IMR-90 (cell line): ENCODE data around the gene TMEM212. TPM values are rescaled to one million over a fixed set of nuclear protein-coding genes. Genes with fewer than 3 reads are reported as not detected.

Experiments used
- ATAC-seq: fragments of 200-7000 bp; cut with Tn5 transposase; 2 replicates; pipeline ENCODE4 v1.9.1; 2020; ENCODE audit warnings: low read depth, mild to moderate bottlenecking, moderate library complexity
- BruUV-seq: library from RNA; stranded (reverse); fragments of 400-500 nt; replicated peaks from 2 replicates; lab custom pipeline; 2021; lab: Mats Ljungman, UMichigan
- CTCF ChIA-PET: fragments of 300-600 bp; formaldehyde crosslinking; extraction: SDS; loops from one replicate; lab custom pipeline; 2021; ENCODE audit warnings: antibody characterized with exemption; lab: Yijun Ruan, JAX
- POLR2A ChIA-PET: fragments of 300-600 bp; sonication (Branson Sonifier 250); formaldehyde crosslinking; loops from one replicate; lab custom pipeline; 2022; ENCODE audit warnings: antibody characterized with exemption; ENCODE audit not compliant: unreplicated experiment; lab: Charles Lee
- DNase-seq: peaks from one replicate; pipeline ENCODE4 v3.0.0; 2013
- H2AFZ ChIP-seq: replicated peaks from 2 replicates; pipeline ENCODE3; 2013; ENCODE audit warnings: low read length, mild to moderate bottlenecking; ENCODE audit not compliant: poor library complexity
- H2AK5ac ChIP-seq: 2 replicates; pipeline ENCODE4 v1.6.1; 2013; ENCODE audit warnings: low read depth, low read length, inconsistent platforms
- H2AK9ac ChIP-seq: replicated peaks from 2 replicates; pipeline ENCODE3; 2013; ENCODE audit warnings: mild to moderate bottlenecking, low read depth, low read length, moderate library complexity; ENCODE audit not compliant: poor library complexity
- H2BK120ac ChIP-seq: 2 replicates; pipeline ENCODE4 v1.6.1; 2013; ENCODE audit warnings: low read depth, low read length, inconsistent platforms
- H2BK15ac ChIP-seq: 3 replicates; pipeline ENCODE4 v1.6.1; 2013; ENCODE audit warnings: low read depth, low read length, inconsistent platforms
- H2BK20ac ChIP-seq: 2 replicates; pipeline ENCODE4 v1.6.1; 2013; ENCODE audit warnings: low read depth, mild to moderate bottlenecking, inconsistent platforms, low read length, moderate library complexity
- H2BK5ac ChIP-seq: 2 replicates; pipeline ENCODE4 v1.6.1; 2013; ENCODE audit warnings: mild to moderate bottlenecking, low read depth, low read length, inconsistent platforms; ENCODE audit not compliant: poor library complexity, severe bottlenecking
- H3K14ac ChIP-seq: replicated peaks from 2 replicates; pipeline ENCODE4 v1.6.1; 2013; ENCODE audit warnings: low read depth, low read length, inconsistent platforms
- H3K18ac ChIP-seq: 2 replicates; pipeline ENCODE4 v1.6.1; 2013; ENCODE audit warnings: low read depth, low read length, control low read depth
- H3K23ac ChIP-seq: 2 replicates; pipeline ENCODE4 v1.6.1; 2013; ENCODE audit warnings: low read depth, low read length, inconsistent platforms
- H3K27ac ChIP-seq: 2 replicates; pipeline ENCODE4 v1.5.1; 2013; ENCODE audit warnings: mild to moderate bottlenecking, control low read depth, low read length; ENCODE audit not compliant: insufficient read depth
- H3K27me3 ChIP-seq: 2 replicates; pipeline ENCODE4 v1.6.1; 2013; ENCODE audit warnings: low read length; ENCODE audit not compliant: control insufficient read depth, insufficient read depth
- H3K36me3 ChIP-seq: 2 replicates; pipeline ENCODE4 v1.6.1; 2013; ENCODE audit warnings: low read length, mixed read lengths; ENCODE audit not compliant: control insufficient read depth, insufficient read depth
- H3K4ac ChIP-seq: 2 replicates; pipeline ENCODE4 v1.6.1; 2013; ENCODE audit warnings: low read depth, low read length, inconsistent platforms
- H3K4me1 ChIP-seq: 2 replicates; pipeline ENCODE4 v1.6.1; 2013; ENCODE audit warnings: low read length, mixed read lengths; ENCODE audit not compliant: control insufficient read depth, insufficient read depth
- H3K4me2 ChIP-seq: 2 replicates; pipeline ENCODE4 v1.6.1; 2013; ENCODE audit warnings: low read depth, mild to moderate bottlenecking, control low read depth, low read length, moderate library complexity
- H3K4me3 ChIP-seq: 2 replicates; pipeline ENCODE4 v1.5.1; 2013; ENCODE audit warnings: low read depth, mild to moderate bottlenecking, control low read depth, low read length, moderate library complexity; ENCODE audit not compliant: insufficient read depth
- H3K56ac ChIP-seq: 2 replicates; pipeline ENCODE4 v1.6.1; 2013; ENCODE audit warnings: low read length, inconsistent platforms; ENCODE audit not compliant: insufficient read depth; ENCODE audit errors: extremely low read depth
- H3K79me1 ChIP-seq, 2 experiments: 2 replicates each; pipeline ENCODE4 v1.6.1; 2013; ENCODE audit warnings: low read length in 2 of 2, inconsistent platforms in 1 of 2, low read depth in 1 of 2
- H3K9ac ChIP-seq: 2 replicates; pipeline ENCODE4 v1.6.1; 2013; ENCODE audit warnings: low read depth, low read length, control low read depth
- H3K9me1 ChIP-seq: 2 replicates; pipeline ENCODE4 v1.6.1; 2013; ENCODE audit warnings: low read length, inconsistent platforms; ENCODE audit not compliant: insufficient read depth
- H3K9me3 ChIP-seq: 2 replicates; pipeline ENCODE4 v1.6.1; 2013; ENCODE audit warnings: low read length; ENCODE audit not compliant: control insufficient read depth, insufficient read depth
- H4K20me1 ChIP-seq: 2 replicates; pipeline ENCODE4 v1.6.1; 2013; ENCODE audit warnings: low read length, inconsistent platforms; ENCODE audit not compliant: insufficient read depth
- H4K5ac ChIP-seq: 2 replicates; pipeline ENCODE4 v1.6.1; 2013; ENCODE audit warnings: mild to moderate bottlenecking, low read depth, low read length, control low read depth
- H4K8ac ChIP-seq, 2 experiments: 2 replicates each; pipeline ENCODE4 v1.6.1; 2013; ENCODE audit warnings: low read depth in 2 of 2, low read length in 2 of 2, control low read depth in 1 of 2, inconsistent platforms in 1 of 2
- H4K91ac ChIP-seq: 2 replicates; pipeline ENCODE4 v1.6.1; 2013; ENCODE audit warnings: low read depth, low read length, inconsistent platforms; ENCODE audit not compliant: insufficient read depth
- POLR2A ChIP-seq: IDR thresholded peaks from 2 replicates; pipeline ENCODE4 v1.6.1; 2012; ENCODE audit warnings: mild to moderate bottlenecking, low read depth, low read length
- RFX5 ChIP-seq: IDR thresholded peaks from 2 replicates; pipeline ENCODE4 v1.8.0; 2012; ENCODE audit warnings: low read depth, mild to moderate bottlenecking, low read length, moderate library complexity
- WGBS, 2 experiments: methylation state at CpG; one replicate each; pipeline versions ENCODE4 v1.1.5 to v1.1.7; 2013; ENCODE audit warnings: missing lambda C conversion rate in 2 of 2; ENCODE audit not compliant: insufficient read length in 1 of 2; ENCODE audit errors: extremely low coverage in 2 of 2; 5-methylcytosine and 5-hydroxymethylcytosine counted together
- dilution Hi-C: fragments of 300-500 bp; cut with HindIII; formaldehyde crosslinking; loops from one replicate; pipeline ENCODE4 v1.14.3; 2018; ENCODE audit warnings: low sequenced_read_pairs; ENCODE audit not compliant: unreplicated experiment
- in situ Hi-C: fragments of 300-500 bp; cut with MboI; formaldehyde crosslinking; loops from 3 replicates; pipeline ENCODE4 v1.14.3; 2019; ENCODE audit warnings: low sequenced_read_pairs, inconsistent platforms, mixed read lengths
- intact Hi-C: fragments of 100-400 bp; cut with micrococcal nuclease; formaldehyde crosslinking; loops from 2 replicates; pipeline ENCODE4 v1.10.0; 2022
- polyA plus RNA-seq, 3 experiments: library from polyadenylated mRNA; depleted of rRNA; stranded (reverse); fragments of >200 nt; gene quantifications; 2 replicates each; pipeline ENCODE4 v1.2.3, GENCODE V29; 2012; ENCODE audit warnings: low replicate concordance in 1 of 3
- total RNA-seq: library from RNA; depleted of rRNA; stranded (reverse); fragments of >200 nt; gene quantifications from 2 replicates; pipeline ENCODE4 v1.2.3, GENCODE V29; 2012

The TMEM212 gene
- total and polyA plus RNA-seq, 2 of the 4 experiments (the other 2 are of a cell fraction) = not detected

DNA sequence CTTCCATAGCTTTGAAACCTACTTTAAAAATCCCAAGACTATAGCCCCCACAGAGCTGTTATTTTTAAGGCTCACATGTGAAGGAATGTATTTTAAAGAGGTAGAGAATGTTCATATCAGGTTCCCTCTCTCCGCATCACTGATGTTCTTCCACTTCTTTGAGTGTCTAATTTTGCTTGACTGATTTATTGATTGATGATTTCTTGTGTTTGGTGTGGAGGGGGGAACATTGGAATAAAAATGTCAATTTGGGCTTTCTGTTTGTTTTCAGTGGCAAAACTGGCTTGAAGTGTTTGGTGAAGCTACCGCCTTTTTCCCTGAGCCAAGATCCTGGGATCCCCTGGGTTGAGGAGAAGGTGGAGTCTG is 2.7 kb upstream of the TMEM212 start:
- H2AFZ ChIP-seq = peak overlapping the region; percentile 59
- no peak overlapping the region for H3K56ac ChIP-seq
- peak overlapping the region; percentile 15; the same call in 1 of the 2 replicates for H3K23ac ChIP-seq
- no peak overlapping the region; the same call in 1 of the 2 replicates for H3K9ac ChIP-seq
- ChIA-PET POLR2A (no interaction called here), CTCF (no interaction called here)
- H3K18ac ChIP-seq = peak overlapping the region; percentile 34
- no peak for ATAC-seq
- no peak overlapping the region for H3K27ac ChIP-seq
- H4K91ac ChIP-seq = peak overlapping the region; percentile 37; the same call in 1 of the 2 replicates
- H2BK15ac ChIP-seq = peak overlapping the region; percentile 32; the same call in 1 of the 3 replicates
- H3K27me3 ChIP-seq = no peaks in the 10 kb centered on the region
- no peaks in the 10 kb centered on the region for H3K79me1 ChIP-seq
- peak overlapping the region in 1 of 2 experiments; percentile 22; a peak in 1 of 4 replicates for H4K8ac ChIP-seq
- H3K14ac ChIP-seq = peak overlapping the region; percentile 15; the same call in 1 of the 2 replicates
- no peak for TF ChIP-seq RFX5
- TF ChIP-seq POLR2A = no peak
- WGBS, 2 experiments = no CpG with 5 or more reads among the region's 2 CpGs
- H3K9me1 ChIP-seq = no peaks in the 10 kb centered on the region; the same call in none of the 2 replicates
- H2BK20ac ChIP-seq = no peak overlapping the region
- dilution Hi-C loops (no loop called here), intact Hi-C loops (no loop called here), in situ Hi-C loops (no loop called here)
- no peaks in the 10 kb centered on the region for H4K20me1 ChIP-seq
- peak overlapping the region; percentile 53; the same call in 1 of the 2 replicates for H2BK120ac ChIP-seq
- H2AK9ac ChIP-seq = no peak overlapping the region
- H3K4me2 ChIP-seq = no peak overlapping the region
- H3K9me3 ChIP-seq = no peaks in the 10 kb centered on the region
- no peak for DNase-seq
- BruUV-seq = no TSS peak
- H3K36me3 ChIP-seq = no peaks in the 10 kb centered on the region
- peak overlapping the region; percentile 79; the same call in 1 of the 2 replicates for H2AK5ac ChIP-seq
- H3K4ac ChIP-seq = peak overlapping the region; percentile 63
- peak overlapping the region; percentile 13; the same call in 1 of the 2 replicates for H4K5ac ChIP-seq
- H3K4me3 ChIP-seq = no peak overlapping the region
- H2BK5ac ChIP-seq = no peak overlapping the region
- peaks cover 9% of the 10 kb centered on the region for H3K4me1 ChIP-seq
